GM18517 (cell line): ENCODE results near the gene FKBP15.

Experiments
- ATAC-seq: cut with Tn5 transposase; IDR thresholded peaks from one replicate; pipeline ENCODE4 v1.9.1; 2021; ENCODE audit warnings: mild to moderate bottlenecking, moderate library complexity; ENCODE audit not compliant: unreplicated experiment

FKBP15 gene

GRCh38 chr9:113231701-113232100 is 10.6 kb upstream of the FKBP15 start:
- no peak for ATAC-seq

GRCh38 chr9:113228130-113228665 is 7.1 kb upstream of the FKBP15 start:
- no peak for ATAC-seq

GRCh38 chr9:113227436-113227835 is 6.4 kb upstream of the FKBP15 start:
- ATAC-seq, result no peak

GRCh38 chr9:113223963-113224362 is 2.9 kb upstream of the FKBP15 start:
- ATAC-seq, result no peak

- no peak for ATAC-seq
Measured at GRCh38 chr9:113222482-113222841, 1.4 kb upstream of the FKBP15 start.

GRCh38 chr9:113221800-113222481 is 864 bp upstream of the FKBP15 start:
- ATAC-seq, result no peak

GRCh38 chr9:113220467-113221002 is 542 bp downstream of the FKBP15 start:
- ATAC-seq, result peak; percentile 7

- ATAC-seq, result peak; percentile 57
Measured at GRCh38 chr9:113219969-113220368, 1.1 kb downstream of the FKBP15 start.

- ATAC-seq, result peak; percentile 58
Measured at GRCh38 chr9:113219186-113219936, 1.7 kb downstream of the FKBP15 start.

- no peak for ATAC-seq
Measured at GRCh38 chr9:113216406-113216805, 4.7 kb downstream of the FKBP15 start.

- no peak for ATAC-seq
Measured at GRCh38 chr9:113215132-113215531, 5.9 kb downstream of the FKBP15 start.

GRCh38 chr9:113210815-113211214 is 10.3 kb downstream of the FKBP15 start:
- no peak for ATAC-seq

- ATAC-seq, result no peak
Measured at GRCh38 chr9:113205861-113206260, 15.2 kb downstream of the FKBP15 start.

- no peak for ATAC-seq
Measured at GRCh38 chr9:113205432-113205831, 15.6 kb downstream of the FKBP15 start.

GRCh38 chr9:113199683-113200329 is 21.3 kb downstream of the FKBP15 start:
- no peak for ATAC-seq

- ATAC-seq, result no peak
Measured at GRCh38 chr9:113192455-113192854, 28.6 kb downstream of the FKBP15 start.

- no peak for ATAC-seq
Measured at GRCh38 chr9:113187929-113188595, 33.0 kb downstream of the FKBP15 start.

- ATAC-seq, result no peak
Measured at GRCh38 chr9:113186137-113186755, 34.8 kb downstream of the FKBP15 start.

GRCh38 chr9:113185271-113185670 is 35.8 kb downstream of the FKBP15 start:
- no peak for ATAC-seq

- no peak for ATAC-seq
Measured at GRCh38 chr9:113184539-113184938, 36.5 kb downstream of the FKBP15 start.
